ENCODE data around the gene SBF2. TPM values are rescaled to one million over a fixed set of nuclear protein-coding genes. Genes with fewer than 3 reads are reported as not detected.

Gene SBF2
- total and polyA plus RNA-seq, 2 of the 13 experiments (the other 11 are each of a cell fraction or from before 2014, with no cell fraction given): 24.0 to 45.8 TPM

- H3K27me3 ChIP-seq (ENCODE audit: control insufficient read depth in 1 of 2, insufficient read depth in 2 of 2, low read length in 2 of 2): no peaks in the 10 kb centered on the region; a peak in 1 of 5 replicates
- H3K4me1 ChIP-seq (ENCODE audit: insufficient read depth, low read length): peaks cover 45% of the 10 kb centered on the region
- POLR2A ChIA-PET: interaction anchor here (0.6 to 3.0 kb wide), 8 partner anchors 10 to 549 kb away, joined by 3 to 17 read pairs (median 3); no protein-coding TSS in a partner anchor
- no peaks in the 10 kb centered on the region; the same call in 1 of the 2 replicates for H4K20me1 ChIP-seq (ENCODE audit: insufficient read depth, low read length)
- CTCF ChIA-PET (ENCODE audit: low intra/inter-chr PET ratio, low total read pairs): interaction anchor here (0.8 to 3.0 kb wide), 4 partner anchors 15 to 549 kb away, joined by 3 to 28 read pairs (median 14); no protein-coding TSS in a partner anchor
- H3K9ac ChIP-seq (ENCODE audit: insufficient read depth, low read depth, low read length): peak overlapping the region; percentile 81
- H3K27ac ChIP-seq (ENCODE audit: extremely low read length, insufficient read depth, low read length): peak overlapping the region; percentile 69
- FAIRE-seq (no peak), DNase-seq (ENCODE audit: low spot score) (peak; percentile 71), ATAC-seq (peak; percentile 62)
- 21% methylated on average over 54 of the region's 62 CpGs for WGBS (ENCODE audit: low lambda C conversion rate)
- peak overlapping the region; percentile 98 for H3K4me2 ChIP-seq (ENCODE audit: low read depth, low read length)
- intact Hi-C loops (cut with micrococcal nuclease; ENCODE audit: unreplicated experiment): loop anchor here (1.0 to 5.0 kb wide), 6 partner anchors 15 to 845 kb away; partner anchors contain the start of gene ZNF143
- in situ Hi-C loops (cut with HindIII; ENCODE audit: extremely low pct_ligation_motif_present, low pct_unique_long_range_greater_than_20kb): loop anchor here (5.0 to 10.0 kb wide), 3 partner anchors 60 to 333 kb away; no protein-coding TSS in a partner anchor
- no TSS peak for BruUV-seq (replicated peaks)
- peak overlapping the region; percentile 79 to 88 (median 82) for H3K4me3 ChIP-seq (replicated peaks in 1 of 3; ENCODE audit: insufficient read depth in 1 of 3, low read depth in 2 of 3, low read length in 3 of 3)
- H2AFZ ChIP-seq (ENCODE audit: low read length): no peak overlapping the region
- H3K9me3 ChIP-seq (ENCODE audit: low read length): no peaks in the 10 kb centered on the region
- no peaks in the 10 kb centered on the region for H3K36me3 ChIP-seq (replicated peaks in 1 of 2; ENCODE audit: control insufficient read depth in 1 of 2, insufficient read depth in 2 of 2, low read length in 2 of 2)
- H3K79me2 ChIP-seq (ENCODE audit: insufficient read depth, low read length): peaks cover 25% of the 10 kb centered on the region
- TF ChIP-seq CHCHD3 (CRISPR knock-in tag; IDR thresholded peaks at IDR 0.05) (no peak), JUNB (CRISPR knock-in tag; IDR thresholded peaks at IDR 0.05; ENCODE audit: borderline replicate concordance) (no peak; the same call in 1 of the 2 replicates), PPARG (CRISPR knock-in tag; conservative IDR thresholded peaks at IDR 0.05) (no peak), KIAA2018 (CRISPR knock-in tag; IDR thresholded peaks at IDR 0.05; ENCODE audit: borderline replicate concordance) (no peak), ZNF773 (CRISPR knock-in tag; IDR thresholded peaks at IDR 0.05; ENCODE audit: borderline replicate concordance) (no peak), HMGA1 (CRISPR knock-in tag; conservative IDR thresholded peaks at IDR 0.05) (no peak), PATZ1 (CRISPR knock-in tag; IDR thresholded peaks at IDR 0.05) (0 out of 2 replicates have a peak, but pooled peaks have one; percentile 28), HIVEP1 (CRISPR knock-in tag; IDR thresholded peaks at IDR 0.05) (0 out of 2 replicates have a peak, but pooled peaks have one; percentile 18), U2AF1 (optimal IDR thresholded peaks at IDR 0.05; ENCODE audit: low read depth, low read length) (no peak), MYNN (CRISPR knock-in tag; IDR thresholded peaks at IDR 0.05; ENCODE audit: low read depth) (no peak), HNRNPH1 (optimal IDR thresholded peaks at IDR 0.05; ENCODE audit: low read depth, low read length) (no peak), ZNF205 (CRISPR knock-in tag; IDR thresholded peaks at IDR 0.05) (no peak), ZNF17 (CRISPR knock-in tag; IDR thresholded peaks at IDR 0.05) (no peak)
Observed at GRCh38 chr11:10307400-10308200, 13.6 kb upstream of the SBF2 start.
